Right renal pelvis (tissue), 4 donors: ENCODE results near the gene ADD1. TPM values are rescaled to one million over a fixed set of nuclear protein-coding genes. Genes with fewer than 3 reads are reported as not detected.
"Not testable (repeated sequence)": the region's sequence is repeated elsewhere in the genome, so short reads cannot be mapped to it uniquely, and the experiment has no call there.

Experiments used
- DNase-seq, 4 donors: peaks; one replicate each; pipeline ENCODE4 v3.0.0-alpha.2; 2013; ENCODE audit warnings: low read depth in 4 of 4, low spot score in 3 of 4, missing footprints in 1 of 4
- polyA plus RNA-seq, 4 donors: library from polyadenylated mRNA; unstranded; fragments of 120-200 nt; gene quantifications; one replicate each; pipeline ENCODE4 v1.2.1, GENCODE V29; 2013; ENCODE audit not compliant: insufficient read length in 4 of 4

ADD1 gene
- polyA plus RNA-seq, 4 donors: 245 to 259 (median 251) TPM

DNA sequence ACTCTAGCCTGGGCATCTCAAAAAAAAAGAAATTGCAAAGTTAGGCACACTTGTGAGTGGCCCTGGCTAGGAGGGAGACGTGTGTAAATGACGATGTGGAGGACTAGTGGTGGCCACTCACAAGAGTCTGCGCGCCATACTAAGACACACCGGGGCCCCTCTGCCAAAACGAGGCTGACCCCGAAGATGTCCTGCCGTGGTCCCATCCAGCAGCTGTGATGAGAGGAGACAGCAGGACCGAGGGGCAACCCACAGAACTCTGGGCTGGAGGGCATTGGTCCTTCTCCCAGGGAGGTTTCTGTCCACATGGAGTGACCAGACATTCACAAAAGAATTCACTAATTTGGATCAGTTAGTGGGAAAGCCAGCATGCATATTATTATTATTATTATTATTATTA, 72.1 kb downstream of the ADD1 start:
- no peak for DNase-seq

DNA sequence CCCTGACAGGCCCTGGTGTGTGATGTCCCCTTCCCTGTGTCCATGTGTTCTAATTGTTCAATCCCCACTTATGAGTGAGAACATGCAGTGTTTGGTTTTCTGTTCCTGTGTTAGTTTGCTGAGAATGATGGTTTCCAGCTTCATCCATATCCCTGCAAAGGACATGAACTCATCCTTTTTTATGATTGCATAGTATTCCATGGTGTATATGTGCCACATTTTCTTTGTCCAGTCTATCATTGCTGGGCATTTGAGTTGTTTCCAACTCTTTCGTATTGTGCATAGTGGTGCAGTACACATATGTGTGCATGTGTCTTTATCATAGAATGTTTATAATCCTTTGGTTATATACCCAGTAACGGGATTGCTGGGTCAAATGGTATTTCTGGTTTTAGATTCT, 73.1 kb downstream of the ADD1 start:
- not testable (repeated sequence) for DNase-seq

DNA sequence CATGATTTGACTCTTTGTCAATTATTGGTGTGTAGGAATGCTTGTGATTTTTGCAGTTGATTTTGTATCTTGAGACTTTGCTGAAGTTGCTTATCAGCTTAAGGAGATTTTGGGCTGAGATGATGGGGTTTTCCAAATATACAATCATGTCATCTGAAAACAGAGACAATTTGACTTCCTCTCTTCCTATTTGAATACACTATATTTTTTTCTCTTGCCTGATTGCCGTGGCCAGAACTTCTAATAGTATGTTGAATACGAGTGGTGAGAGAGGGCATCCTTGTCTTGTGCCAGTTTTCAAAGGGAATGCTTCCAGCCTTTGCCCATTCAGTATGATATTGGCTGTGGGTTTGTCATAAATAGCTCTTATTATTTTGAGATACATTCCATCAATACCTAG, 74.7 kb downstream of the ADD1 start:
- not testable (repeated sequence) for DNase-seq

DNA sequence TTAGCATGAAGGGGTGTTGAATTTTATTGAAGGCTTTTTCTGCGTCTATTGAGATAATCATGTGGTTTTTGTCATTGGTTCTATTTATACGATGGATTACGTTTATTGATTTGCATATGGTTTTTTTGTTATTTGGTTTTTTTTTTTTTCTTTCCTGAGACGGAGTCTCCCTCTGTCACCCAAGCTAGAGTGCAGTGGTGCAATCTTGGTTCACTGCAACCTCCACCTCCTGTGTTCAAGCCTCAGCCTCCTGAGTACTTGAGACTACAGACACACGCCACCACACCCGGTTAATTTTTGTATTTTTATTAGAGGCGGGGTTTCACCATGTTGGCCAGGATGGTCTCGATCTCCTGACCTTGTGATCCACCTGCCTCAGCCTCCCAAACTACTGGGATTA, 75.1 kb downstream of the ADD1 start:
- not testable (repeated sequence) for DNase-seq

DNA sequence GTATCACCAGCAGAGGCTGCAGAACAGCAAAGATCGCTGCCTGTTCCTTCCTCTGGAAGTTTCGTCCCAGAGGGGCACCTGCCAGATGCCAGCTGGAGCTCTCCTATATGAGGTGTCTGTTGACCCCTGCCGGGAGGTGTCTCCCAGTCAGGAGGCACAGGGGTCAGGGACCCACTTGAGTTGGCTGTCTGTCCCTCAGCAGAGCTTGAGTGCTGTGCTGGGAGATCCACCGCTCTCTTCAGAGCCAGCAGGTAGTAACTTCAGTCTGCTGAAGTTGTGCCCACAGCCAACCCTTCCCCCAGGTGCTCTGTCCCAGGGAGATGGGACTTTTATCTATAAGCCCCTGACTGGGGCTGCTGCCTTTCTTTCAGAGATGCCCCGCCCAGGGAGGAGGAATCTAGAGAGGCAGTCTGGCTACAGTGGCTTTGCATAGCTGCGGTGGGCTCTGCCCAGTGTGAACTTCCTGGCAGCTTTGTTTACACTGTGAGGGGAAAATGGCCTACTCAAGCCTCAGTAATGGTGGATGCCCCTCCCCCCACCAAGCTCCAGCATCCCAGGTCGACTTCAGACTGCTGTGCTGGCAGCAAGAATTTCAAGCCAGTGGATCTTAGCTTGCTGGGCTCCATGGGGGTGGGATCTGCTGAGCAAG, 78.9 kb downstream of the ADD1 start:
- DNase-seq: not testable (repeated sequence)

DNA sequence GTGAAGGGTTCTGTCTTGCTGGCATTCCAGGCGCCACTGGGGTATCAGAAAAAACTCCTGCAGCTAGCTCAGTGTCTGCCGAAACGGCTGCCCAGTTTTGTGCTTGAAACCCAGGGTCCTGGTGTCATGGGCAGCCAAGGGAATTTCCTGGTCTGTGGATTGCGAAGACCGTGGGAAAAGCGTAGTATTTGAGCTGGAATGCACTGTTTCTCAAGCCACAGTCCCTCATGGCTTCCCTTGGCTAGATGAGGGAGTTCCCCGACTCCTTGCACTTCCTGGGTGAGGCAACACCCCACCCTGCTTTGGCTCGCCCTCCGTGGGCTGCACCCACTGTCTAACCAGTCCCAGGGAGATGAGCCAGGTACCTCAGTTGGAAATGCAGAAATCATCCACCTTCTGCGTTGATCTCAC, 79.5 kb downstream of the ADD1 start:
- no peak for DNase-seq

DNA sequence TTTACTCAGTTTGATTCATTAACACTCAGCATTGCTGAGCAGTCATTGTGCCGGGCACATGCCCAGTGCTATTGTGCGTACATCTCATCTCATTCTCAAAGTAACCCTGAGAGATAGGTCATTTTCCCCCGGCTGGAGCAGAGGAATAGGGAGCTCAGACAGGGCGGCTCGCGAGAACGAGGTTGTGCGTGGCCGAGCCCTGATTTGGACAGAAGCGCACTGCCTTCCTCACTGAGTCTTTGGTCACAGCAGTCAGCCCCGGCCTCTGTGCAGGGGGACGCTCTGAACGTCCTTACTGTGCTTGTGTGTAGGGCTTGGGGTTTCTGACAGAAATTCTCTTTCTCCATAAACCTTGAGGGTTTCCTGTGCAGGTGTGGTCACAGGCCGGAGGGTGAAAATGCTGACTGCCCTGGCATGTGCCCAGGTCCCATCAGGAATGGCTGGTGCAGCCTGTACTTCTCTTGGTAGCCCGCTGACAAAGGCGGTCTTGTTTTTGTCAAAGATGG, 80.1 kb downstream of the ADD1 start:
- no peak for DNase-seq

DNA sequence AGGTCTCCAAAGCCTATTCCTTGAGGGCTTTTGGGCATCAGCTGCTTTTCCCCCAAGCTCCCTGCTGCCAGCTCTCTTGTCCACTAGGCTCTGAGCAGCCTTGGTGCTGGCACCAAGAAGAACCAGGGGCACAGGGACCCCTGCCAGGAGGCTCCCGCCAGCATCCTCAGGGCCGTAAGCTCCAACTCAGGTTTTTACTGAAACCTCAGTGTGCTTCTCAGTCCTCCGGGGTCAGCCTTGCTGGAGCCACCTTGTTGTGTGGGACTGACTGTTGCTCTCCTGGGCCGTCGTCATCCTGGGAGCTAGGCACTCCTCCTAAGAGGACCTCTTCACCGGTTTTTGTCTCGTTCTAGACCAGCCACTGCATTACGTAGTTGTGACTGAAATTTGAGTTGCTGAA, 80.6 kb downstream of the ADD1 start:
- DNase-seq: no peak

DNA sequence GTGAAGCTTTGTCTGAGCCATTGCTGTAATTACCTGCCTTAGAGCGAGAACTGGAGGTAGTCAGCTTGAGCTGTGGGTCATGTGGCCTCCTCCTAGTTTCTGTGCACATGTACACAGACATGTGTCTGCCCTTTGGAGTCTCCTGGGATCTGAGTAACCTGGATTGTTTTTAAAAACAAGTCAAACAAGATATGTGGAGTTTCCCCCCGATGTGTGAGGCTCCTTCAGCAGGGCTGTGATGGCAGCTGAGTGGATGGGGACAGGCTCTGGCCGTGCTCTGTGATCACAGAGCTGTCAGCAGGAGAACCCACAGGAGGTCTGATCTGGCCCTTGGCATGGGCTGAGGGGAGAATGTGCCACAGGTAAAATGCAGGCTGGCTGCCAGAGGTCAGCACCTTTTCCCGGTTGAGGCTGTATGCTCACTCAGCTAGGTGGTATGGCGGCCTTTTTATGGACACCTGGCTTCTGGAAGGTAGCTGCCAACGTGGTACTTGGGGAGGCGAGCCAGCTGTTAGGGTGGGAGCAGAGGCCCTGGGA, 81.2 kb downstream of the ADD1 start:
- no peak for DNase-seq

DNA sequence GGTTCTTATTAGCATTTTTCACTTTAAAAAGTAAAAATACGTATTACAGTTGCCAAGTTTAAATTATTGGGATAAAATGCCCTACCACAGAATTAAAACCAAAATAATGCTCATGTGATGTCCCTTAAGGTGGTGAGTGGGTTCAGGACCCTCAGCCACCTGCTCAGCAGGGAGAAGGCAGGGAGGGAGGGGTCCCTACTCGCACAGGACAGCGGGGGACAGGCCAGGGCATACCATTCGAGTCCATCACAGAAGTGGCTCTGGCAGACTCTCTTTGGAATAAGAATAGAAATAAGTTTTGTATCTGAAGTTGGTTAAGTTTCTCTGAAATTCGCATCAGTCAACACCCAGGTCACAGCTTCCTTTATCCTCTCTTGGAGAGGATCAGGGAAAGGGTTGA, 81.9 kb downstream of the ADD1 start:
- DNase-seq: no peak

DNA sequence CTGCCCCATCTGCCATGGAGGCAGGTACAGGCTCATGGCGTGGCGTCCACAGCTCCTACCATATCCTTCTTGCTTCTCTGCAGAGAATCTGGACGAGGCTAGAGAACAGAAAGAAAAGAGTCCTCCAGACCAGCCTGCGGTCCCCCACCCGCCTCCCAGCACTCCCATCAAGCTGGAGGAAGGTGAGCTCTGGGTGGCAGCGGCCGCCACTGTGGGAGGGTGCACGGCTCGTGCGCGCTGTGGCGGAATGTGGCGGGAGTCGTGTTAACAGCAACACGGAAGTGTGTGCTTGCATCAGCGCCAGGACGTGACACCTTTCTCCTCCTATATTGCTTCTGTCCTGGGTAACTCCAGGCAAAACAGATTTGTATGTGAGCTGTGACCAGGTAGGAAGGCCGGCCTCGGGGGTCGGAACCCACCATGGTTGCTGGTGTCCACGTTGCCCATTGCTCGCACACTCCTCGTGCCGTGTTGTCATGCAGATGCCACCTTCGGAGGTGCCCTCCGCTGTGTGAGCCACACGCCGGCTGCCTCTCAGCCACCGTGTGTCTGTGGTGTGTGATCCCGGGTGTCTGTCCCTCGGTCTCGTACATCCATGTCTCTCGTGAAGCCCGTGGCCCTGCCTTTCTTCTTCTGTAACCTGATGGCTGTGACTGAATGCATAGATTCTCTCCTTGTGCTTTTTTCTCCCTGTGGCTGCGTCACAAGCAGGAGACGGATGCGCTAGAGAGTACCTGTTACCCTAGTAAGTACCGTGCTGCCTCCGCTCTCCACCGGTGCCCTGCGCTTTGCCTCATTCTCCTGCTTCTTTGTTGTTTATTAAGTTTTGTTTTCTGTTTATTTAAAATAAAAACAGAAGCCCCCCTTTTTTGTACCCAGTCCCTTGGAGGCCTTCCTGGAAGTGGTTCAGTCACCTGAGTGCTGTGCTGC, 82.6 kb downstream of the ADD1 start:
- no peak for DNase-seq

DNA sequence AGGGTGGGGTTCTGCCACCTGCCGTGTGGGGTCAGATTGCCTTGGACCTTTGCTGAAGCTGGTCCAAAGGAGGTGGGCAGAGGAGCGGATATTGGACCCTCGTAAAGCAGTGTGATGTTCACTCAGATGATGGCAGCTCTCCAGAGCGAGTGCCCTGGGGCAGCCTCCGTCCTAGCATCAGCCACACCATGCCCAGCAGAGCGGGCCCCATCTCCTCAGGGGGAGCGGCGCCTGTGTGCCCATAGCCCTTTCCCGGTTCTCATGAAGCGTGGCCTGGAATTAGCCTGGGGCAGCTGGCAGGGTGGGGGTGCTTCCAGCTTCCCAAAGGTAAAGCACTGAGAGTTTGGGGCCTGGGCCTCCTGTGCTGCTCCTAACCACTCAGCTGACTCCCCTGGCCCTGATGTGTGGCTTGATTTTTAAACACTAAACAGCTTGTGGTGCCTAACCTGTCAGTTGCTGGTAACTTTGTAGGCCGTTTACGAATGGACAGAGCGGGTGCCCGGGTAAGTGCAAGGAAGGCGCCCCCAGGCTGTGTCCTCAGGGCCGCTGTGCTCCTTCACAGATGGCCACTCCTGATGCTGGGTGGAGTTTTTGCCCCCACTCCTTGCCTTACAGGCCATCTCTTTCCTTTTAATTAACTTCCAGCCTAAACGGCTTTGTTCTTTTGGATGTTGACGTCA, 83.5 kb downstream of the ADD1 start:
- no peak for DNase-seq

DNA sequence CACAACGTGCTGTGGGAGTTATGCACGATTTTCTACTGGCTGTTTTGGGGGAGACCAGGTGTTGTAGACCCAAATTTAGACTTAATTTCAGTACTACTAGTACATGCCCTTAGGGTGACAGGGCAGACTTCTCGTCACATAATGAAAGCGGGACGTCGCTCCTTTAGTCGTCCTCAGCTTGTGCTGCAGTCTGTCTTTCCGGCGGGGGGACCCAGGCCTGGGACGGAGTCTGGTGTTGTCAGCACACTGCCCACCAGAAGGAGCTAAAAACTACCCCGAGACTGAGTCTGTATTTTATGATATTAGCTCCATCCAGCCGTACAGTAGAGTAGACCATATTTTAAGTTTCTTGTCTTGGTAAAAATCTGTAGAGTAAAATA, 84.0 kb downstream of the ADD1 start:
- no peak for DNase-seq

DNA sequence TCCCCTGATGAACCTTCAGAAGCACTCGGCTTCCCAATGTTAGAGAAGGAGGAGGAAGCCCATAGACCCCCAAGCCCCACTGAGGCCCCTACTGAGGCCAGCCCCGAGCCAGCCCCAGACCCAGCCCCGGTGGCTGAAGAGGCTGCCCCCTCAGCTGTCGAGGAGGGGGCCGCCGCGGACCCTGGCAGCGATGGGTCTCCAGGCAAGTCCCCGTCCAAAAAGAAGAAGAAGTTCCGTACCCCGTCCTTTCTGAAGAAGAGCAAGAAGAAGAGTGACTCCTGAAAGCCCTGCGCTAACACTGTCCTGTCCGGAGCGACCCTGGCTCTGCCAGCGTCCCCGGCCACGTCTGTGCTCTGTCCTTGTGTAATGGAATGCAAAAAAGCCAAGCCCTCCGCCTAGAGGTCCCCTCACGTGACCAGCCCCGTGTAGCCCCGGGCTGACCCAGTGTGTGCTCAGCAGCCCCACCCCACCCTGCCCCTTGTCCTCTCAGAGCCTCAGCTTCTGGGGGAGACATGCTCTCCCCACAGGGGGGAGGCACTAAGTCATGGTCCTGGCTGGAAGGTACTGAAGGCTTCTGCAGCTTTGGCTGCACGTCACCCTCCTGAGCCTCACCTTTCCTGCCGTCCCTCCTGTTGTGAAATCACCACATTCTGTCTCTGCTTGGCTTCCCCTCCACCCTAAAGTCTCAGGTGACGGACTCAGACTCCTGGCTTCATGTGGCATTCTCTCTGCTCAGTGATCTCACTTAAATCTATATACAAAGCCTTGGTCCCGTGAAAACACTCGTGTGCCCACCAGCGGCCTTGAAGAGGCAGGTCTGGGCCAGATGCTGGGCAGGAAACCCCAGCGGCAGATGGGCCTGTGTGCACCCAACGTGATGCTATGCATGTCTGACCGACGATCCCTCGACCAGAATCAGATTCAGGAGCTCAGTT, 84.9 kb downstream of the ADD1 start:
- no peak for DNase-seq

DNA sequence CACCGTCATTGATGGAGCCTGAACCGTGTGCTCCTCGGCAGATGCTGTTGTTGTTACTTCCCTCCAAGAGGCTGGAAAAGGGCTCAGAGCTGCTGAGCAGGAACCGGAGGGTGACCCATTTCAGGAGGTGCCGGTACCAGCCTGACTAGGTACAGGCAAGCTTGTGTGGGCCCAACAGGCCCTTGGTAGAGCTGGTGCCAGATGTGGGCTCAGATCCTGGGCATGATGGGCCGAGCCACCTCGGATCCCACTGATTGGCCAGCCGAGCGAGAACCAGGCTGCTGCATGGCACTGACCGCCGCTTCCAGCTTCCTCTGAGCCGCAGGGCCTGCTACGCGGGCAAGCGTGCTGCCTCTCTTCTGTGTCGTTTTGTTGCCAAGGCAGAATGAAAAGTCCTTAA, 85.8 kb downstream of the ADD1 start:
- DNase-seq: no peak

DNA sequence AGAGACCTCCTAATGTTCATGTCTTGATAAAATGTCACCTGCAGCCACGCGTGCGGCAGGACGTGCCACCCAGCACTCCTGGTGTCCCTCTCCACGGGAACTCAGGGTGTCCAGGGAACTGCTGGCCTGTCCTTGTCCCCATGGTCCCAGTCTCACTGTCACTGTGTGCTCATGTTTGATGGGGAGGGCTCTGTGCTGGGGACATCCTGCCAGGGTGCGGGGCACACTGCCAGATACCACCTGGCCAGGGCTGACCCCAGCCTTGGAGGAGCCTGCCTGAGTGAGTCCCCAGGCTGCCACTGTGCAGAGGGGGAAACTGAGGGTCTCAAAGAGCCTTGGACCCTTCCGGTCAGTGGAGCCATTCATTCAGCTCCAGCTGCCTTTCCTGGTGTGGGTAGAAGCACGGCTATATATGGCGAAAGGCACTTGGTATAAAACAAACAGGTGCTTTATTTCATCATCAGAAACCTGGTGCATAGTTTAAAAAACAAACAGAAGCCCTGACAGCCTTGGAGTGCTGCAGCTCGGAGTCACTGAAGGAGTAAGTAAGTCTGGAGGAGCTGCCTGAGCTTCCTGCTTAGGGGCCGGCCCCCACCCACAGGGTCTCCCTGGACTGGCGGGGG, 86.6 kb downstream of the ADD1 start:
- no peak for DNase-seq

DNA sequence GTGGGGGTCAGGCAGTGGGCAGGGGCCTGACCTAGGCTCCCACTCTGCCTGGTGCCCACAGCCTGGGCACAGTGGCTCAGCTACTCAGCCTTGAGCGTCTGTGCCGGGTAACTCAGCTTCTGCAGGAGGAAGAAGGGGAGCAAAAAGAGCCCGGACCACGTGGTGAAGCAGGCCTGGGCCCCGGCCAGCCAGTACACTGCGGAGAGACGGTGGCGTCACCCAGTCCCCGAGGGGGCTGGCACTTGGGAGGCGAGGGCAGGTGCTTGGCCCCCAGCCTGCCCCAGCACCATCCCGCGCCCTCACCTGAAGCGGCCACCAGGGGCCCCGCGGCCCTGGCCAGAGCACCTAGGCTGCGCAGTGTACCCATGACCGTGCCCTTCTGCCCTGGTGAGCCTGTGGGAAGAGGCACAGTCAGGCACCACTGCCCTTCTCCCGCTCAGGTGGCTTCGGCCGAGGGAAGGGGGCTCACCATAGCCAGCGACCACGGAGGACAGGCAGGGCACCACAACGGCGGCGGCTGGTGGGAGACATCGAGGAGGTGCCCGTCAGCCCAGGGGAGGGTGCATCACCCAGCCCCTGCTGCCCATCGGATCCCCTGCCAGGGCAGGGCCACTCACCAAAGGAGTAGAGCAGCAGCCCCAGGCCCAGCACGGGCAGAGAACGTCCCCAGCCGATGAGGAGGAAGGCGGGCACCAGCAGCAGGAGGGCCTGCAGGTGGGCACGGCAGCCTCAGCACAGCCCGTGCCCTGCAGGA, 87.3 kb downstream of the ADD1 start:
- DNase-seq: no peak

DNA sequence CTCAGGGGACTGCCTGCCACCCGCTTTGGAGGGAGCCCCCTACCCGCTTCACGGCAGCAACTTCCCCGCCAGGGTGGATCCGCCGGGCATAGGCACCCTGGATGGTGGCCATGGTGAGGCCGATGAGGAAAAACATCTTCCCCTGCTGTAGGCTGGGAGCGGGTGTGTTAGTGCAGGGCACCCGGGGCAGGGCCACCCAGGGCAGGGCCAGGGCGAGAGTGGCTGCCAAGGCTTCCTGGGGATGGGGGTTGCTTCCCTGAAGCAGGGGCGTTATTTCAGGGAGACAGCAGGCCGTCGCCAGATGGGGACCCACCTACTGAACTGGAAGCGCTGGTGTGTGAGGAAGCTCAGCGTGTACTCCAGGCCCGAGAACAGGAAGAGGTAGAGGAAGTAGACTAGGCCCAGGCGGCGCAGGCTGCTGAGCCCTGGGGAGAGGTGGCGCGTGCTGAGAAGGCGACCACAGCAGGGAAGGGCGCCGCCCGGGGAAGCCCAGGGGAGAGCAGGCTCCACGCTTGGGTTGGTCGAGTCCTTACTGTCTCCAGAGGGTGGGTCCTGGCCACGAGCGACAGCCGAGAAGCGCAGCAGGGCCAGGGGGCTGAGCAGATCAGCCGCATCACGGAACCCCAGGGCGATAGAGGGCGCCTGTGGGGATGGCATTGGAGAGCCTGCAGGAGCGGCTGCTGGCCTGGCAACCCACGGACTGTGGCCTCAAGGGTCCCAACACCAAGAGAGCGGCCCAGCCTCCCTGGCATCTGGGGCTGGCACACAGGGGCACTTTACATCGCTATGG, 88.1 kb downstream of the ADD1 start:
- no peak for DNase-seq
